Fibroblast of lung (primary cell): Measurements from ENCODE around the gene RNF145. TPM values are rescaled to one million over a fixed set of nuclear protein-coding genes. Genes with fewer than 3 reads are reported as not detected.
A peak's percentile ranks its signal among the peaks of the same experiment; 100 is the strongest.
"Not testable (repeated sequence)": the region's sequence is repeated elsewhere in the genome, so short reads cannot be mapped to it uniquely, and the experiment has no call there.

Experiments
- DNase-seq, 2 donors: peaks; one replicate each; pipeline versions ENCODE4 v3.0.0 to v3.0.0-alpha.2; 2010; ENCODE audit warnings: low read depth in 2 of 2
- H2AFZ ChIP-seq: 2 replicates; pipeline ENCODE4 v1.5.1; 2012; ENCODE audit warnings: low read length, control low read depth, inconsistent platforms
- H3K27ac ChIP-seq: 2 replicates; pipeline ENCODE4 v1.5.1; 2011; ENCODE audit warnings: low read length, control low read depth; ENCODE audit not compliant: insufficient read depth
- H3K27me3 ChIP-seq: 2 replicates; pipeline ENCODE4 v1.5.1; 2011; ENCODE audit warnings: mild to moderate bottlenecking, low read length; ENCODE audit not compliant: control insufficient read depth, insufficient read depth
- H3K36me3 ChIP-seq: 2 replicates; pipeline ENCODE4 v1.5.1; 2011; ENCODE audit warnings: low read length; ENCODE audit not compliant: control insufficient read depth, insufficient read depth
- H3K4me1 ChIP-seq: 2 replicates; pipeline ENCODE4 v1.5.1; 2011; ENCODE audit warnings: low read length; ENCODE audit not compliant: control insufficient read depth, insufficient read depth; ENCODE audit errors: extremely low read depth
- H3K4me2 ChIP-seq: 2 replicates; pipeline ENCODE4 v1.5.1; 2011; ENCODE audit warnings: low read length, control low read depth; ENCODE audit not compliant: insufficient read depth; ENCODE audit errors: extremely low read depth
- H3K4me3 ChIP-seq, 4 experiments: fragments of 200-600 bp in 1 of 4; sonication (generic) in 1 of 4; replicated peaks in 1 of 4; 2 replicates each; pipeline ENCODE4 v1.5.1; 2011 to 2016; ENCODE audit warnings: low read length in 4 of 4, low read depth in 3 of 4, mild to moderate bottlenecking in 3 of 4, control low read depth in 2 of 4, inconsistent platforms in 1 of 4, mixed read lengths in 1 of 4; ENCODE audit not compliant: insufficient read depth in 1 of 4; ENCODE audit errors: control extremely low read depth in 1 of 4
- H3K79me2 ChIP-seq: 2 replicates; pipeline ENCODE4 v1.5.1; 2012; ENCODE audit warnings: mild to moderate bottlenecking, low read length, inconsistent platforms; ENCODE audit not compliant: control insufficient read depth, insufficient read depth
- H3K9ac ChIP-seq: 2 replicates; pipeline ENCODE4 v1.5.1; 2011; ENCODE audit warnings: mild to moderate bottlenecking, low read length, control low read depth; ENCODE audit not compliant: insufficient read depth
- H3K9me3 ChIP-seq: 2 replicates; pipeline ENCODE4 v1.5.1; 2012; ENCODE audit warnings: low read depth, low read length; ENCODE audit not compliant: control insufficient read depth, insufficient read depth
- H4K20me1 ChIP-seq: 2 replicates; pipeline ENCODE4 v1.5.1; 2011; ENCODE audit warnings: low read length; ENCODE audit not compliant: control insufficient read depth, insufficient read depth; ENCODE audit errors: extremely low read depth
- CTCF ChIP-seq, 2 donors: IDR thresholded peaks in 1 of 2; conservative IDR thresholded peaks in 1 of 2; 1 replicate in 1 of 2; 2 replicates in 1 of 2; pipeline ENCODE4 v1.5.1; 2011 to 2012; ENCODE audit warnings: low read length in 2 of 2, control low read depth in 1 of 2, inconsistent platforms in 1 of 2, low read depth in 1 of 2, mild to moderate bottlenecking in 1 of 2
- EZH2 ChIP-seq: IDR thresholded peaks from 2 replicates; pipeline ENCODE4 v1.5.1; 2012; ENCODE audit warnings: low read length, control low read depth, mild to moderate bottlenecking; ENCODE audit errors: missing control alignments
- polyA plus RNA-seq, 2 donors: library from polyadenylated mRNA; depleted of rRNA in 1 of 2; stranded (reverse) in 1 of 2; unstranded in 1 of 2; fragments of >200 nt; gene quantifications; 2 replicates each; pipeline ENCODE4 v1.2.1, GENCODE V29; 2011 to 2012; ENCODE audit warnings: missing spikeins in 1 of 2
- total RNA-seq: library from RNA; depleted of rRNA; stranded (reverse); fragments of >200 nt; gene quantifications from 2 replicates; pipeline ENCODE4 v1.2.1, GENCODE V29; 2014

RNF145 gene
- total and polyA plus RNA-seq, 2 donors (not counting 1 experiment from before 2014, with no cell fraction given): 54.2 to 75.0 TPM

DNA sequence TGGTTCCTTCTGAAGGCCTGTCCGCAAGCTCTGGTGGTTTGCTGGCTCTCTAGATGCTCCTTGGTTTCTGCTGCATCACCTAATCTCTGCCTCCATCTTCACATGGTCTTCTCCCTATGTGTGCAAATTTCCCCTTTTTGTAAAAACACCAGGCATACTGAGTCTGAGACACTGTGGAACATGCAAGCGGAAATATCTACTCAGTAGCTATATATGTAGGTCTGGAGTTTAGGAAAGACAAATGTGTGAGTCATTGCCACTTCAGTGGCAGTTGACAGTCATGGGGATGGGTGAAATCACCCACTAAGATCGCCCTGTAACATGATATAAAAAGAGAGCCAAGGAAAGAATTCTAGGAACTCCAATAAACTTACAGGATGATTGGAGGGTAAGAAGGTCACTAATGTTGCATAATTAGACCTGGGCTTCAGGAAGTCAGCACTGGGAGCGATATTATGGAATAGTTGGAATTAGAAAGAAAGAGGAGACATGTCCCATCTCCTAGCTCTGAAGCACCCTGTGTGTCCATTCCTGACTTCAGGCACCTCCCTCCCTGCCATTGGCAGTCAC, 31.0 kb upstream of the RNF145 start:
- no peak overlapping the region for H3K27ac ChIP-seq
- H3K9ac ChIP-seq: no peak overlapping the region
- peak in 1 of 2 donors; percentile 76 for DNase-seq
- H3K4me1 ChIP-seq: no peaks in the 10 kb centered on the region
- H3K27me3 ChIP-seq: no peaks in the 10 kb centered on the region
- H3K4me3 ChIP-seq: no peak overlapping the region
- no peaks in the 10 kb centered on the region for H3K9me3 ChIP-seq
- no peaks in the 10 kb centered on the region for H3K36me3 ChIP-seq
- no peaks in the 10 kb centered on the region for H4K20me1 ChIP-seq
- no peaks in the 10 kb centered on the region for H3K79me2 ChIP-seq
- H3K4me2 ChIP-seq: no peak overlapping the region
- TF ChIP-seq CTCF (conservative IDR thresholded peaks at IDR 0.05 in 1 of 2, IDR thresholded peaks at IDR 0.05 in 1 of 2; ENCODE audit: low read depth in 1 of 2, low read length in 2 of 2) (no peak), EZH2 (no peak)
- no peak overlapping the region for H2AFZ ChIP-seq

GRCh38 chr5:159235871-159236520, 26.6 kb upstream of the RNF145 start:
- H2AFZ ChIP-seq, H3K9me3 ChIP-seq, H3K4me1 ChIP-seq, H3K4me2 ChIP-seq, H3K79me2 ChIP-seq, H3K36me3 ChIP-seq, H4K20me1 ChIP-seq, H3K9ac ChIP-seq, H3K27ac ChIP-seq, H3K27me3 ChIP-seq, H3K4me3 ChIP-seq: not testable (repeated sequence)
- peak in 1 of 2 donors; percentile 20 for DNase-seq

DNA sequence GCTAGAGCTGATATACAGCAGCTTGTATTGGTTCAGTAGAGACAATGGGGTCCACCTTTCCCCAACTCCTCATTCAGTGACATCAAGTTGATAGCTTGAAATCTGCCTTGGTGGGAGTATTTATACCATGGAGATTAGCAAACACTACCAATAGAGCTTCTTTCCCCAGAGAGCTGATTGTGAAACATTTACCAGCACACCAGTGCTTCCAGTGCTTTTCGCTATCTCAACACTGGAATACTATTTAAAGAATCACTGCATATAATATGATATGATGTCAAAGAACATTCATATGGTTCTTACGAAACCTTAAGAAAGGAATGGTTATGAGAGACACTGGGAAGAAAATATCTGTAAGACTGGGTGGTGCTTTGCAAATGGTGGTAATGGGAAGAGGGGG, 21.8 kb upstream of the RNF145 start:
- no peaks in the 10 kb centered on the region for H4K20me1 ChIP-seq
- no peak overlapping the region for H3K4me2 ChIP-seq
- H3K36me3 ChIP-seq: no peaks in the 10 kb centered on the region
- H3K79me2 ChIP-seq: no peaks in the 10 kb centered on the region
- no peak overlapping the region for H3K27ac ChIP-seq
- H3K4me3 ChIP-seq: no peak overlapping the region
- H2AFZ ChIP-seq: no peak overlapping the region
- DNase-seq: peak in 1 of 2 donors; percentile 55
- TF ChIP-seq EZH2 (no peak), CTCF (conservative IDR thresholded peaks at IDR 0.05 in 1 of 2, IDR thresholded peaks at IDR 0.05 in 1 of 2; ENCODE audit: low read depth in 1 of 2, low read length in 2 of 2) (no peak)
- no peaks in the 10 kb centered on the region for H3K4me1 ChIP-seq
- no peaks in the 10 kb centered on the region for H3K9me3 ChIP-seq
- no peak overlapping the region for H3K9ac ChIP-seq
- H3K27me3 ChIP-seq: peaks cover 8% of the 10 kb centered on the region
